Fibroblast of skin of abdomen (primary cell): ENCODE data around the gene MICAL2.

ENCODE experiments used
- DNase-seq: peaks from one replicate; pipeline ENCODE4 v3.0.0-alpha.2; 2013

Gene MICAL2

GRCh38 chr11:12118949-12119348 lies 8.6 kb downstream of the MICAL2 start:
- DNase-seq = no peak

- no peak for DNase-seq
Measured at GRCh38 chr11:12119502-12119901, 9.1 kb downstream of the MICAL2 start.

- DNase-seq = no peak
Measured at GRCh38 chr11:12120031-12121008, 9.9 kb downstream of the MICAL2 start.

GRCh38 chr11:12121011-12121410 lies 10.6 kb downstream of the MICAL2 start:
- DNase-seq = no peak

GRCh38 chr11:12121517-12121916 lies 11.1 kb downstream of the MICAL2 start:
- DNase-seq = no peak

GRCh38 chr11:12122083-12122482 lies 11.7 kb downstream of the MICAL2 start:
- peak; percentile 25 for DNase-seq

- peak; percentile 90 for DNase-seq
Measured at GRCh38 chr11:12123273-12123672, 12.9 kb downstream of the MICAL2 start.

GRCh38 chr11:12123799-12124198 lies 13.4 kb downstream of the MICAL2 start:
- peak; percentile 70 for DNase-seq

GRCh38 chr11:12124306-12124705 lies 13.9 kb downstream of the MICAL2 start:
- no peak for DNase-seq

- peak; percentile 25 for DNase-seq
Measured at GRCh38 chr11:12125609-12126149, 15.3 kb downstream of the MICAL2 start.

GRCh38 chr11:12126344-12127019 lies 16.1 kb downstream of the MICAL2 start:
- peak; percentile 88 for DNase-seq

- no peak for DNase-seq
Measured at GRCh38 chr11:12127206-12127898, 17.0 kb downstream of the MICAL2 start.

GRCh38 chr11:12128301-12128751 lies 17.9 kb downstream of the MICAL2 start:
- DNase-seq = no peak

GRCh38 chr11:12129227-12129626 lies 18.8 kb downstream of the MICAL2 start:
- DNase-seq = no peak

- no peak for DNase-seq
Measured at GRCh38 chr11:12130180-12130980, 20.0 kb downstream of the MICAL2 start.

GRCh38 chr11:12131943-12132789 lies 21.8 kb downstream of the MICAL2 start:
- no peak for DNase-seq

GRCh38 chr11:12132790-12133145 lies 22.4 kb downstream of the MICAL2 start:
- no peak for DNase-seq

GRCh38 chr11:12133547-12134235 lies 23.3 kb downstream of the MICAL2 start:
- DNase-seq = no peak

- no peak for DNase-seq
Measured at GRCh38 chr11:12134236-12134585, 23.8 kb downstream of the MICAL2 start.

GRCh38 chr11:12135185-12135584 lies 24.8 kb downstream of the MICAL2 start:
- DNase-seq = no peak
